ENCODE data around the gene MTMR3.

GRCh38 chr22:30064172-30064571 is 181.2 kb downstream of the MTMR3 start:
- TF ChIP-seq POLR2A (IDR thresholded peaks at IDR 0.05) = no peak
- no peak for TF ChIP-seq CTCF (IDR thresholded peaks at IDR 0.05)

Measured in gastroesophageal sphincter (tissue), 3 donors.